Measurements from ENCODE around the gene OPTC.
A peak's percentile ranks its signal among the peaks of the same experiment; 100 is the strongest.

Gene OPTC

GRCh38 chr1:203495845-203496244 lies 1.9 kb downstream of the OPTC start:
- no peak for DNase-seq (ENCODE audit: extremely low read depth, low read depth)
- TF ChIP-seq CTCF (IDR thresholded peaks at IDR 0.05; ENCODE audit: low read depth, low read length, missing control alignments): no peak
- no peak overlapping the region for H3K4me3 ChIP-seq (replicated peaks; ENCODE audit: low read depth, low read length)

GRCh38 chr1:203497269-203497777 lies 3.4 kb downstream of the OPTC start:
- no peak overlapping the region for H3K4me3 ChIP-seq (replicated peaks; ENCODE audit: low read depth, low read length)
- no peak for DNase-seq (ENCODE audit: extremely low read depth, low read depth)
- TF ChIP-seq CTCF (IDR thresholded peaks at IDR 0.05; ENCODE audit: low read depth, low read length, missing control alignments): no peak

- no peak for TF ChIP-seq CTCF (IDR thresholded peaks at IDR 0.05; ENCODE audit: low read depth, low read length, missing control alignments)
- H3K4me3 ChIP-seq (replicated peaks; ENCODE audit: low read depth, low read length): no peak overlapping the region
- DNase-seq (ENCODE audit: extremely low read depth, low read depth): no peak
Measured at GRCh38 chr1:203499643-203500278, 5.8 kb downstream of the OPTC start.

GRCh38 chr1:203500279-203500678 lies 6.3 kb downstream of the OPTC start:
- DNase-seq (ENCODE audit: extremely low read depth, low read depth): no peak
- H3K4me3 ChIP-seq (replicated peaks; ENCODE audit: low read depth, low read length): no peak overlapping the region
- no peak for TF ChIP-seq CTCF (IDR thresholded peaks at IDR 0.05; ENCODE audit: low read depth, low read length, missing control alignments)

GRCh38 chr1:203503836-203504235 lies 9.9 kb downstream of the OPTC start:
- no peak for DNase-seq (ENCODE audit: extremely low read depth, low read depth)
- no peak for TF ChIP-seq CTCF (IDR thresholded peaks at IDR 0.05; ENCODE audit: low read depth, low read length, missing control alignments)
- no peak overlapping the region for H3K4me3 ChIP-seq (replicated peaks; ENCODE audit: low read depth, low read length)

- DNase-seq (ENCODE audit: extremely low read depth, low read depth): peak; percentile 59
- no peak overlapping the region for H3K4me3 ChIP-seq (replicated peaks; ENCODE audit: low read depth, low read length)
Measured at GRCh38 chr1:203504400-203505250, 10.7 kb downstream of the OPTC start.

More at GRCh38 chr1:203504400-203505250, 10.7 kb downstream of the OPTC start:
- TF ChIP-seq CTCF (IDR thresholded peaks at IDR 0.05; ENCODE audit: low read depth, low read length, missing control alignments): peak; percentile 78
